ENCODE data around the gene COPS3.

DNA sequence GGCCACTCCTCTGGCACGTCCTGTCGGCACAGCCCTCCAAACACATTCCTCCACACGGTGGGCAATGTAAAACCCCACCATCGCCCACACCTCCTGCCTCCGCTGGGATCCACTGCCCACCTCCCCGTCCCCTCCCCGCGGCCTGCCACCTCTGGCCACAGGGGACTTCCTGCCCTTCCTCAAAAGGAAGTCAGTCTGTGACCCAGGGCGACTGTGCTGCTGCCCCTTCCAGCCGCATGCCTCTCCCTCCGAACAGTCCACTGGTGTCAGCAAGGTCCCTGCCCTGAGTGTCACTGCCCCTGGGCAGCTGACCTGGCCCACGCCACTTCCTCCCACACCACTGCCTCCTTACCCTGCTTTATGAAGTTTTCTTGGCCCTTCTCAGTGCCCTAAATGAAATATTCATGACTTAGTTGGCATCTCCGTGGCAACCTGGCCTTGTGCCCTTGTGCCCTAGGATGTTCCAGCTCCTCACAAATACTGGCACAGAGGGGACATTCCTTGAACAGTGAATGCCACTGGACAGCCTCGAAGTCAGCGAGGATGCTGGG lies 76.9 kb downstream of the COPS3 start:
- TF ChIP-seq ZNF274 (IDR thresholded peaks at IDR 0.05; ENCODE audit: borderline replicate concordance, extremely low read depth, low read length): no peak
- TF ChIP-seq SP4 (IDR thresholded peaks at IDR 0.05; ENCODE audit: low read length): no peak
- TF ChIP-seq TAF1 (IDR thresholded peaks at IDR 0.05; ENCODE audit: low read depth, low read length): no peak
- TF ChIP-seq POLR2A (IDR thresholded peaks at IDR 0.05; ENCODE audit: control extremely low read depth in 1 of 2, low read depth in 2 of 2, low read length in 2 of 2): no peak
- TF ChIP-seq, protein P1, sequence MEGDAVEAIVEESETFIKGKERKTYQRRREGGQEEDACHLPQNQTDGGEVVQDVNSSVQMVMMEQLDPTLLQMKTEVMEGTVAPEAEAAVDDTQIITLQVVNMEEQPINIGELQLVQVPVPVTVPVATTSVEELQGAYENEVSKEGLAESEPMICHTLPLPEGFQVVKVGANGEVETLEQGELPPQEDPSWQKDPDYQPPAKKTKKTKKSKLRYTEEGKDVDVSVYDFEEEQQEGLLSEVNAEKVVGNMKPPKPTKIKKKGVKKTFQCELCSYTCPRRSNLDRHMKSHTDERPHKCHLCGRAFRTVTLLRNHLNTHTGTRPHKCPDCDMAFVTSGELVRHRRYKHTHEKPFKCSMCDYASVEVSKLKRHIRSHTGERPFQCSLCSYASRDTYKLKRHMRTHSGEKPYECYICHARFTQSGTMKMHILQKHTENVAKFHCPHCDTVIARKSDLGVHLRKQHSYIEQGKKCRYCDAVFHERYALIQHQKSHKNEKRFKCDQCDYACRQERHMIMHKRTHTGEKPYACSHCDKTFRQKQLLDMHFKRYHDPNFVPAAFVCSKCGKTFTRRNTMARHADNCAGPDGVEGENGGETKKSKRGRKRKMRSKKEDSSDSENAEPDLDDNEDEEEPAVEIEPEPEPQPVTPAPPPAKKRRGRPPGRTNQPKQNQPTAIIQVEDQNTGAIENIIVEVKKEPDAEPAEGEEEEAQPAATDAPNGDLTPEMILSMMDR (IDR thresholded peaks at IDR 0.05; ENCODE audit: control extremely low read depth in 1 of 3, insufficient read depth in 1 of 3, low read depth in 1 of 3, low read length in 3 of 3): no peak
- no peak for TF ChIP-seq NRF1 (IDR thresholded peaks at IDR 0.05; ENCODE audit: low read depth, low read length)
- no peak for TF ChIP-seq FOSL1 (IDR thresholded peaks at IDR 0.05; ENCODE audit: insufficient read depth, low read depth, low read length)
- no peak for TF ChIP-seq KDM1A (IDR thresholded peaks at IDR 0.05; ENCODE audit: borderline replicate concordance, low read length)
